Trophoblast cell (in vitro differentiated cells and primary cell): Measurements from ENCODE around the gene GLG1.
"Not testable (repeated sequence)": the region's sequence is repeated elsewhere in the genome, so short reads cannot be mapped to it uniquely, and the experiment has no call there.

Experiments used
- DNase-seq, 2 donors: peaks; one replicate each; pipeline ENCODE4 v3.0.0-alpha.2; 2016
- H2AFZ ChIP-seq: 2 replicates; pipeline ENCODE4 v1.6.1; 2013; ENCODE audit warnings: low read length, moderate library complexity, mild to moderate bottlenecking; ENCODE audit not compliant: insufficient read depth, poor library complexity
- H2AK5ac ChIP-seq: 2 replicates; pipeline ENCODE4 v1.6.1; 2013; ENCODE audit warnings: mild to moderate bottlenecking, low read length
- H2BK120ac ChIP-seq: 2 replicates; pipeline ENCODE4 v1.6.1; 2013; ENCODE audit warnings: low read length, mild to moderate bottlenecking, moderate library complexity; ENCODE audit not compliant: insufficient read depth, poor library complexity
- H2BK12ac ChIP-seq: 2 replicates; pipeline ENCODE4 v1.6.1; 2013; ENCODE audit warnings: mild to moderate bottlenecking, low read length, moderate library complexity
- H2BK5ac ChIP-seq: 2 replicates; pipeline ENCODE4 v1.6.1; 2013; ENCODE audit warnings: low read length, low read depth, moderate library complexity, mild to moderate bottlenecking; ENCODE audit not compliant: poor library complexity
- H3K14ac ChIP-seq: 2 replicates; pipeline ENCODE4 v1.6.1; 2013; ENCODE audit warnings: mild to moderate bottlenecking, low read length
- H3K18ac ChIP-seq: 2 replicates; pipeline ENCODE4 v1.6.1; 2013; ENCODE audit warnings: mild to moderate bottlenecking, low read length
- H3K23ac ChIP-seq: 2 replicates; pipeline ENCODE4 v1.6.1; 2013; ENCODE audit warnings: low read length
- H3K27ac ChIP-seq: 2 replicates; pipeline ENCODE4 v1.5.1; 2013; ENCODE audit warnings: low read depth, mild to moderate bottlenecking, inconsistent platforms, low read length, moderate library complexity
- H3K27me3 ChIP-seq: 2 replicates; pipeline ENCODE4 v1.6.1; 2013; ENCODE audit warnings: inconsistent platforms, mild to moderate bottlenecking, low read length, moderate library complexity; ENCODE audit not compliant: insufficient read depth
- H3K36me3 ChIP-seq, 2 experiments: 1 replicate in 1 of 2; 2 replicates in 1 of 2; pipeline ENCODE4 v1.6.1; 2013; ENCODE audit warnings: low read length in 2 of 2, mild to moderate bottlenecking in 2 of 2, moderate library complexity in 1 of 2; ENCODE audit not compliant: insufficient read depth in 2 of 2, control insufficient read depth in 1 of 2
- H3K4ac ChIP-seq: 2 replicates; pipeline ENCODE4 v1.6.1; 2013; ENCODE audit warnings: low read depth, mild to moderate bottlenecking, low read length, moderate library complexity
- H3K4me1 ChIP-seq, 2 experiments: 1 replicate in 1 of 2; 2 replicates in 1 of 2; pipeline ENCODE4 v1.6.1; 2013; ENCODE audit warnings: low read length in 2 of 2, mild to moderate bottlenecking in 2 of 2, moderate library complexity in 1 of 2; ENCODE audit not compliant: insufficient read depth in 2 of 2, control insufficient read depth in 1 of 2
- H3K4me2 ChIP-seq: 2 replicates; pipeline ENCODE4 v1.6.1; 2013; ENCODE audit warnings: inconsistent platforms, mild to moderate bottlenecking, low read length, moderate library complexity
- H3K4me3 ChIP-seq: 2 replicates; pipeline ENCODE4 v1.5.1; 2013; ENCODE audit warnings: mild to moderate bottlenecking, low read depth, low read length, inconsistent platforms
- H3K79me1 ChIP-seq: one replicate; pipeline ENCODE4 v1.6.1; 2013; ENCODE audit warnings: low read length
- H3K79me2 ChIP-seq: 2 replicates; pipeline ENCODE4 v1.6.1; 2013; ENCODE audit warnings: low read length, mild to moderate bottlenecking; ENCODE audit not compliant: control insufficient read depth, insufficient read depth, poor library complexity
- H3K9ac ChIP-seq: 2 replicates; pipeline ENCODE4 v1.6.1; 2013; ENCODE audit warnings: mild to moderate bottlenecking, low read length
- H3K9me3 ChIP-seq: 2 replicates; pipeline ENCODE4 v1.6.1; 2013; ENCODE audit warnings: low read depth, mild to moderate bottlenecking, control low read depth, inconsistent platforms, low read length; ENCODE audit not compliant: insufficient read depth
- H4K12ac ChIP-seq: 2 replicates; pipeline ENCODE4 v1.6.1; 2013; ENCODE audit warnings: low read depth, mild to moderate bottlenecking, low read length, moderate library complexity
- H4K8ac ChIP-seq: 2 replicates; pipeline ENCODE4 v1.6.1; 2013; ENCODE audit warnings: low read depth, mild to moderate bottlenecking, low read length, moderate library complexity
- H4K91ac ChIP-seq: one replicate; pipeline ENCODE4 v1.6.1; 2013; ENCODE audit warnings: low read depth, mild to moderate bottlenecking, low read length, moderate library complexity
- WGBS: extraction: QIAGEN DNeasy Blood & Tissue Kit; methylation state at CpG from one replicate; pipeline ENCODE4 v1.1.7; 2013; ENCODE audit warnings: missing lambda C conversion rate; ENCODE audit not compliant: insufficient read length, insufficient coverage; ENCODE audit errors: extremely low coverage; 5-methylcytosine and 5-hydroxymethylcytosine counted together

GLG1 gene

GRCh38 chr16:74413485-74413884, 193.4 kb downstream of the GLG1 start:
- not testable (repeated sequence) for H3K27me3 ChIP-seq, H2BK12ac ChIP-seq, H3K4ac ChIP-seq, H2AFZ ChIP-seq, H3K36me3 ChIP-seq, H3K23ac ChIP-seq, H3K4me1 ChIP-seq, H3K79me1 ChIP-seq, H3K18ac ChIP-seq, H2BK5ac ChIP-seq, H3K4me3 ChIP-seq, DNase-seq, H4K91ac ChIP-seq, H4K12ac ChIP-seq, H3K79me2 ChIP-seq, H3K9ac ChIP-seq, H3K14ac ChIP-seq, H2AK5ac ChIP-seq, H4K8ac ChIP-seq, H2BK120ac ChIP-seq, H3K27ac ChIP-seq, H3K9me3 ChIP-seq, H3K4me2 ChIP-seq
- no CpG with 5 or more reads among the region's 9 CpGs for WGBS

- not testable (repeated sequence) for H3K27ac ChIP-seq, H4K8ac ChIP-seq, H3K79me1 ChIP-seq, H4K12ac ChIP-seq, H2BK12ac ChIP-seq, H3K23ac ChIP-seq, H3K14ac ChIP-seq, H3K4me1 ChIP-seq, H3K9me3 ChIP-seq, H3K36me3 ChIP-seq, H3K27me3 ChIP-seq, H3K18ac ChIP-seq, H3K9ac ChIP-seq, DNase-seq, H3K4ac ChIP-seq, H4K91ac ChIP-seq, H2BK120ac ChIP-seq, H3K4me2 ChIP-seq, H2AK5ac ChIP-seq, H3K79me2 ChIP-seq, H2BK5ac ChIP-seq, H2AFZ ChIP-seq, H3K4me3 ChIP-seq
- WGBS: no CpG with 5 or more reads among the region's 10 CpGs
Observed at GRCh38 chr16:74412775-74413390, 194.0 kb downstream of the GLG1 start.

GRCh38 chr16:74412138-74412774, 194.7 kb downstream of the GLG1 start:
- H2AK5ac ChIP-seq, H3K4me2 ChIP-seq, H3K4me1 ChIP-seq, H2BK12ac ChIP-seq, H3K14ac ChIP-seq, H3K4me3 ChIP-seq, DNase-seq, H3K79me2 ChIP-seq, H2AFZ ChIP-seq, H3K27ac ChIP-seq, H4K8ac ChIP-seq, H4K12ac ChIP-seq, H2BK5ac ChIP-seq, H3K4ac ChIP-seq, H3K9me3 ChIP-seq, H3K18ac ChIP-seq, H3K36me3 ChIP-seq, H2BK120ac ChIP-seq, H4K91ac ChIP-seq, H3K9ac ChIP-seq, H3K23ac ChIP-seq, H3K79me1 ChIP-seq, H3K27me3 ChIP-seq: not testable (repeated sequence)
- no CpG with 5 or more reads among the region's 13 CpGs for WGBS

- H4K8ac ChIP-seq, H2BK5ac ChIP-seq, H3K36me3 ChIP-seq, H2BK120ac ChIP-seq, H3K4me1 ChIP-seq, H3K4ac ChIP-seq, H2BK12ac ChIP-seq, H3K14ac ChIP-seq, H3K27ac ChIP-seq, H3K4me2 ChIP-seq, H2AK5ac ChIP-seq, H4K91ac ChIP-seq, H2AFZ ChIP-seq, H3K18ac ChIP-seq, H4K12ac ChIP-seq, H3K79me1 ChIP-seq, H3K23ac ChIP-seq, H3K27me3 ChIP-seq, DNase-seq, H3K4me3 ChIP-seq, H3K9me3 ChIP-seq, H3K79me2 ChIP-seq, H3K9ac ChIP-seq: not testable (repeated sequence)
- WGBS: no CpG with 5 or more reads among the region's 9 CpGs
Observed at GRCh38 chr16:74410981-74411380, 195.9 kb downstream of the GLG1 start.
